GM18502 (cell line): Measurements from ENCODE around the gene NOX3.
A peak's percentile ranks its signal among the peaks of the same experiment; 100 is the strongest.

Experiments
- ATAC-seq: cut with Tn5 transposase; IDR thresholded peaks from one replicate; pipeline ENCODE4 v1.9.1; 2021; ENCODE audit warnings: mild to moderate bottlenecking; ENCODE audit not compliant: unreplicated experiment, poor library complexity

Gene NOX3

DNA sequence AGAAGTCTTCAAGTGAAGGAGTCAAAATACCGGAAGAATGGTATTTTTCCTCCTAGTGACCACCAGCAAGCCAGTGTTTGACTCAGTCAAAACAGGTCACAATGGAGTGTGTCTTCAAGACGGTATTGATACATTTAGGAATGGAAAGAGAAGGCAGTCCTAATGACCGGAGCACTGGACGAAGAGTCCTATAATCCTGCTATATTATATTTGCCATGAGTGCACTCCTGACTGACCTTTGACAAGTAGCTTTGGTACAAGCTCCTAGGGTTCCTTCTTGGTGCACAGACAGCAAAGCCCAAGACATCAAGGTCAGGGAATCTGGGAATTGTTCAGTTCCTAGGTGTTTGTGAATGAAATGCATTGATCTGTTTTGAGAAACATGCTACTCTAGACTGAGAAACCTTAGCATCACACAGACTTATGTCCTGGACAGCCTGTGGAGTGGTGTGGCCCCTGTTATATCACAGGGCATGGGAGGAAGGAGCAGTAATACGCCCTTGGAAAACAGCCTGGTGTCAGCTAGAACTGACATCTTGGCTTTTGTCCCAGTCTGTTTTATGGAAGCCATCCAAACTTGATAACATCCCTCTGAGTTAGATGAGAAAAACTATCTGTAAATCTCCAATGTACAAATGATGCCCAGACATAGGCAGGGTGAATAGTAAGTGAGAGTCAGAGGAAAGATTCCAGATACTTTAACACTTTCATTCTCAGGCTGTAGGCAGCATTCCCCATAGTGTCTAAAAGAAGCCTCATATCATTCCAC lies 18.5 kb downstream of the NOX3 start:
- ATAC-seq = no peak

DNA sequence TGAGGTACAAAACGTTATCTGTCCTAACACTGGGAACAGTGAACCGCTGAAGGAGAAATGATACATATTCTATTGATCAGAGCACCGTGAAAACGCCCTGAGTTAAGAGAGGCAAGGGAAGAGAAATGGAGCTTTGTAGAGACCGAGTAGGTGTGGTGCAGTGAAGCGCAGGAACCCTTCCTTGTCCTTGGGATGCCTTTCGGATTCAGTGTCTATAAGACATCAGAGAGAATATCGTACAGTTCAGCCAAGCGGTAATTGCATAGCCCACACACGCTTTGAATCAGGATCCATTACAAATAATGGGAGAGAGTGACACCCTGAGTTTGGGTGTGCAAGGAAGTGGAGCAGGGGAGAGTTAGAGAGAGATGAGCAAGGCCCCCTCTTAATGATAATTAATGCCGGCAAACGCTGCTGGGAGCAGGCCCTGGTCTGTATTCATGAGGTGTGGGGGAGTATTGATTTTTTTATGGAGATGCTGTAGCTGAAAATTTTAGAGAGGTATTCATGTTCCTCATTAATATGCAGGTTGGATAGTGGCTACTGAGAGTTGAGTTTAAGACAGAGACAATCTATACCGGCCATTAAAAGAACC lies 20.7 kb downstream of the NOX3 start:
- ATAC-seq = no peak

DNA sequence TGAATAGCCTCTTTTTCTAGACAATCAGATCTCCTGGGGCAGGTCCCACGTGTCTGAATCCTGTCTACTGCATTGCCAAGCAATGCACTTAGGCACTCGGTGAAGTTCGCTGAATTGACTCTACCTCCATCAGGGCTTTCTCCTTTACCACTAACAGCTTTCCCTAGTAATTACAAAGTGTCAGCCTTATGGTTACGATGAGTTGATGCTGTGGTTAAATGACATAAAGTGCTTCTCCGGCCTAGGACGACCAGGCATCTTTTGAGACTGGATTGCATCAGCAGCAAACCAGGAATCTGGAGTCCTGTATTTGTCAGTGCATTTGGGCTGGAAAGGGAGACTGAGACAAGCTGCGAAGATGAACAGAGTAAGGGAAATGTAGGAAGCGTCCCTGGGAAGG lies 21.5 kb downstream of the NOX3 start:
- no peak for ATAC-seq

DNA sequence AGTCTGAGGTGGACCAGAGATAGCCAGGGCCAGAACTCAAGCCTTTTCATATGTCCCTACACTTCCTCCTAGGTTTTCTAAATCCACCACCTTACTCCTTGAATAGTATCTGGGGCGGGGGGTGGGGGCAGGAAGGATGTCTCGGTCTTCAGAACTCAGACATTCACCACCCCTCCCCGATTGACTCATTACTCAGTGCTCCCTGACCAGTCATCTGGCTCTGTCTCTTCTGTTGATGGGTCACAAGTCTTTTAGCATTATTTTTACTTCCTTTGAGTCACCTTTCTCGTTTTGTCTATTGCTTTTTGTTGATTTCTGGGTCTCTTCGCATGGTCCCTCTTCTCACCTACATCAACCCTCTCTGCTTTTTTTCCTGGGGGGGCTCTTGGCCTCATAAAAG lies 23.3 kb downstream of the NOX3 start:
- ATAC-seq = no peak

DNA sequence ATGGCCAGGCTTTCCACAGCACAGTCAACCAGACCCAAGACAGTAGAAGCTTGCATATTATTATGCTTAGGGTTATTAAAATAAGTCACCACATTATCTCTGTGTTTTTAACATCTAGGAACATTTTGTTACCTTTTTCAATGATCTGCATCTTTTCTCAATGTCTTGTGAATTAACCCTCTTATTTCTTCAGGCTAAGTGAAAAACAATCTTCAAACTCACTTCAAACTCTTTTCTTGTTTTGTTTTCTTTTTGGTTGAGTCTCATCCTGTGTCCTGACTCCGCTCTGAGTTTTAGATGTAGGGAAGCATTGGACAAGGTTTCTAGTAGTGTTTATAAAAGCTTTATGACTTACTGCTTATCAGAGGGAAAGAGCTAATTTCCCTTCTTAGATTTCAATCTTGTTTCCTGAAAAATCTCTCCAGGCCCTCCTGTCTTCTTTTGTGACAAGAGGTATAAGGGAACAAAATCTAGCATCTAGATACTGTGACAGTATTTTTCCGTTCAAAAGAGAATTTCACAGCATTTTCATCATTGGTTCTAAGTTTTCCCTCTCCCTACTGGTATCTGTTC lies 26.2 kb downstream of the NOX3 start:
- no peak for ATAC-seq

DNA sequence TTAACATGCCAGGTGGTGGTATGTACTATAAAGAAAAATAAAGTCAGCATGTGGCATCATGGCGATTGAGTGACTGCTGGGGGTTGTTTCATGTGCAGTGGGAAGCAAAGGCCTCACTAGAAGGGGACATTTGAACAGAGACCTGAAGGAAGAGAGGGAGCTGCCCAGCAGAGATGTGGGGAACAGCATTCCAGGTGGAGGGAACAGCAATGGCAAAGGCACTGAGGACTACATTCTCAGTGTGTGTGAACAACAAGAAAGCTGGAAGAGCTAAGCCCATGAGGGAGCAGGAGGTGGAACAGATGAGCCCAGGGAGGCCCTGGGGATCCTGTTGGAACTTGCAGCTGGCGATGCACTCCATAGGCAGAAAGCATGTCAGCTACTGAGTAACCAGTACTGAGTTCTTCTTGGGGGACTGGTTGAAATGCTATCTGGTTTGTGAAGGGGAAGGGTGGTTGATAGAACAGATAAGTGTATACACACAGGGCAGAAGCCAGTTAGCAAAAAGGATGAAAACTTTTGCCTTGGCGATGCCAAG lies 29.2 kb downstream of the NOX3 start:
- no peak for ATAC-seq

DNA sequence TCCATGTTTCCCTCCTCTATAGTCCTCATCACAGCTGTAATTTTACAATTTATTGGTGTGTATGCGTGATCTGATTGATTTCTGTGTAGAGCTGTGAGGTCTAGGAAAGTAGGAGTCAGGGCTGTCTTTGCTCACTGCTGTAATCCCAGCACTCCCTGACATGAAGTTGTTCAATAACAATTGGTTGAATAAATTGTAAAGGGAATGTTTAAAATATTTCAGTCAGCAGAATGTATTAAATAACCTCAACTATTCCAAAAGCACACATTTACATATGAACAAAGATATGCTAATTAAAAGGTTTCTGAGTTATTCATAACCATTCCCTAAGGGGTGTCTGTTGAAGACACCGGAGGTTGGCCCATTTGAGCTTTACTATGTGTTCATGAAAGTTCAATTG lies 31.5 kb downstream of the NOX3 start:
- no peak for ATAC-seq

DNA sequence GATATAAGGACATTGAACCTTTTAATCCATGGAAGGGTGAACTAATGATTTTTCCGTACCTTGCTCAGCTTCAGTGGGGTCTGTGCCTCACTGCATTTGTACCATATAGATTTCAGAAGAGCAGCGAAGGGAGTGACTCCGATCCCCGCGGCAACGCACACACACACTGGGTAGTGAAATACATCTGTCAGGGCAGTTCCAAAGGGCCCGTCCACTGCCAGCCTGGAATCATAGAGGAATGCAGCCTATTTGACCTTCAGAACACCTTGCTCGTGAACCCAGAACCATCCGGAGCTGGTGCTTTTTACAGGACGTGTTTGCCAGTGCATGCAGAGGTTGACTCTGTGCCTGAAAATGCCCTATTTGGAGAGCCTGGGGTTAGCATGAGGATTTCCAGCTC lies 33.0 kb downstream of the NOX3 start:
- no peak for ATAC-seq

DNA sequence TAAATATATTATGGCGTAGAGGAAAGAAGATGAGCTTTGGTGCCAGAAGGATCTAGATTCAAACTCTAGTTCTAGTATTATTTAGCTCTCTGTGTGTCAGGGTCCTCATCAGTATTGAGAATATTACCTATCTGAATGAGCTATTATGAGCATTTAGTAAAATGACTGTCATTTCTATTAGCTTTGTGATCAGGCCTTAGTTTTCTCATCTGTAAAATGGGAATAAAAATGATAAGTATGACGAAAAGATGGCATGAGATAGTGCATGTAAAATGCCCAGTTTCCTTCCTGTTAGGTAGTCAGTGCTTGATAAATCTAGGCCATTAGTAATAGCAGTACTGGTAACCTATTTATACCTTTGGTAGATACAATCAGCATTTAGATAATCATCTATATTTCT lies 35.1 kb downstream of the NOX3 start:
- ATAC-seq = no peak

DNA sequence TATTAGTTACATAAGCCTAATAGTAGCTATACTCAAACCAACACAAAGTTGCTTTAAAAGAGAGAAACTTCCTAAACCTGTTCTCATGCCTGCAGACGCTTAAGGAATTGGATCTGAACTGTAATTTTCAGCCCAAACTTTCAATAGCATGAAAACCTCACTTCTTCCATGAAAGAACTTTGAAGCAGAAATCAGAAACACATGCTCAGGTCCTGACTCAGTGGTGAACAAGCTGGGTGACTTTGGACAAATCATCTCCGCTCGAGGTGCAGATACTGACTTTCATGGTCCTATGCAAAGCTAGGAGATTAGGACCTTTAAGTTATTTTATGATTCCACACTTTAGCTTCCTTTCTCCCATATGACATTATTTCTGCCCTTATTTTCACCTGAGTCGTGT lies 36.5 kb downstream of the NOX3 start:
- ATAC-seq = no peak

DNA sequence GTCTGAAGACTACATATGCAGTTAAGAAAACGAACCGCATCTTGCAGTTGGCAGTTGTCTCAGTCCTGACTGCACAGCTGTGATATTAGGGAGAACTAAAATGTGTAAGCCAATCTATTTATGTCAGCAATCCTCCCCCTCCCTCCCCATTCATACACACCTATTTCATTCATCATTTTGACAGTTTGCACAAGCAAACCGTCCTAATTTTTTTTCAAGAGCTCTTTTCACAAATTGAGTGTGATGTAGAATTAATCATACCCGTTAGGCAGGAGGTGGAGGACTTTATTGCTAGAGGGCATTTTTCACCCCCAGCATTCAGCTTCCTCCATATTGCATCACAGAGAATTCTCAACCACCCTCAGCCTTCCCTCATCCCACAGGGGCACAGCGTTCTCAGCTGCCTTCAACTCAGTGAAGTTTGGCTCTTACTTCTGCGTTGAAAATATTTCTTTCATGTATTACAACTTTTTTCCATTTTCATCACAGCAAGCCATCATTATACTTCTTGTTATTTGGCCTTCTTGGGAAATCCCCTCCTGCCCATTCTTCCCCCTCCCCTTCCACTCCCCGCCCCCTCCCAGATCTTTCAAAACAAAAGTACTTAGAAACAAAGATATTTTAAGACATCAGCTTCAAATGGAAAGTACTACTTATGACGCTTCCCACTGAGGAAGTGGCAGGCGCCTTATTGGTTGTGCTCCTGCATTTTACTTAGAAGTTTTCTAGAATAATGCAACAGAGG lies 37.5 kb downstream of the NOX3 start:
- peak; percentile 66 for ATAC-seq

DNA sequence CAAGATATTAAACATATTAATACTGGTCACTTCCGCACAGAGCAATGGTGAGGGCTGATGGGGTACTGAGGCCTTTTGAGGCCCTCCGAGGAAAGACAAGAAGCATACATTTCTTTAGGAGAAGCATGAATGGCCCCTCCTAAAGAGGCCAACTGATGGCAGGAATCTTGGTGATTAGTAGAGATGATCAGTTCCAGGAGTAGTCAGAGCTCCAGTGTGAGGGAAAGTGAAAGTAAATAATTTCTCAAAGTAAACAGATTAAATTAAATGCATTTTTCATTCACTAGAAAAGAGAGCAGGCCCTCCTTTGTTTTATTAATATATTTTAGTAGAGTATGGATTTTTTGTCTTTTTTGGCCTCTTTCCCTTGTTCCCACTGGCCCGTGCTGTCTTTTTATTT lies 38.2 kb downstream of the NOX3 start:
- no peak for ATAC-seq

DNA sequence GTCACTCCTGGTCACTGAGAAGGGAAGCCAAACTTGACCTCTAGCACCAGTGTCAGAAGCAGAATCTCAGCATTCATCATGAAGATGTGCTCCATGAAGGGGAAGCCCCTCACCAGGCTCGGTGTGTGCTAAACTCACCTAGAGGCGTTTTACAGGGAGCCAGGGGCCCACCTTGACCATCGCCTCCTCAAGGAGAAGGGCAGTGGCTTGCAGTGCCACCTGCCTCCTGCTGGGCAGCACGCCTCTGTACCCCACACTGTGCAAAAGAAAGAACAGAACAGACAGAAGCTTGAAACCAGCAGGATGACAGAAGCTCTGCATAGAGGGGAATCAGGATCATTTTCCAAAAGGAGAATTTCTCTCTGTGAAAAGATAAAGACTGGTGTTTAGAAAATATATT lies 39.7 kb downstream of the NOX3 start:
- ATAC-seq = no peak

DNA sequence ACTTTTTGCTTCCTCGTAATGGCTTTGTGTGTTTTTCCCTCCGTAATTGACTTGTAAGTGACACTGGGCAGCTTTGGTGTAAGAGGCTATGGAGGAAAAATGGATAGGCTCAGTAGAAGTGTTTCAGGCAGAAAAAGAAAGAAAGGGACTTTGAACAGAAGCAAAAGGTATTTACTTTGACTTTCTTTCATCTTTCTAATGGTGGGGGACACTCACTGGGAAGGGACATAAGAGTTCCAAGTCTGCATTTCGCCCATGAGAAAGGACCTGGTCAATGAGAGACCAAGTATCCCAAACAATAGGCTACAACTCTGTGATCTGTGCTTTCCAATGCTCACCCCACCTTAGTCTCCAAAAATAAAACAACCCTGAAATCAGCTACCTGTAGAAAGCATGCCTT lies 41.6 kb downstream of the NOX3 start:
- no peak for ATAC-seq

DNA sequence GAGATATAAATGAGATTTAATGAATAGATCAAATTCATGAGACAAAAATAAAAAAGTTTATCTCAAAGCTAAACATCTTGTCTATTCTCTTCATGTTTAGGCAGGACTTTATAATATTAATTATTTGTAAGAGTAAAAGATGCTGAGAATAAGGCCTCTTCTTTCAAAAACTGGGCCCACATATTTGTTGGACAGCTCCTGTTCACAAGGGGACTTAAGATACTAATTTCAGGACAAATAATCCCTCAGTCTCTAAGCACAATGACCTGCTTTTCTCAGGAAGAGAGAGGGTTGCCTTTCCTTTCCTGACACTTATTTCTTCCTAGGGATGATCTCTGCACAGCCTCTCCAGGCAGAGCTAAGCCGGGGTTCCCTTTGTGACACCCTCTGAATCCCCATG lies 43.3 kb downstream of the NOX3 start:
- no peak for ATAC-seq

DNA sequence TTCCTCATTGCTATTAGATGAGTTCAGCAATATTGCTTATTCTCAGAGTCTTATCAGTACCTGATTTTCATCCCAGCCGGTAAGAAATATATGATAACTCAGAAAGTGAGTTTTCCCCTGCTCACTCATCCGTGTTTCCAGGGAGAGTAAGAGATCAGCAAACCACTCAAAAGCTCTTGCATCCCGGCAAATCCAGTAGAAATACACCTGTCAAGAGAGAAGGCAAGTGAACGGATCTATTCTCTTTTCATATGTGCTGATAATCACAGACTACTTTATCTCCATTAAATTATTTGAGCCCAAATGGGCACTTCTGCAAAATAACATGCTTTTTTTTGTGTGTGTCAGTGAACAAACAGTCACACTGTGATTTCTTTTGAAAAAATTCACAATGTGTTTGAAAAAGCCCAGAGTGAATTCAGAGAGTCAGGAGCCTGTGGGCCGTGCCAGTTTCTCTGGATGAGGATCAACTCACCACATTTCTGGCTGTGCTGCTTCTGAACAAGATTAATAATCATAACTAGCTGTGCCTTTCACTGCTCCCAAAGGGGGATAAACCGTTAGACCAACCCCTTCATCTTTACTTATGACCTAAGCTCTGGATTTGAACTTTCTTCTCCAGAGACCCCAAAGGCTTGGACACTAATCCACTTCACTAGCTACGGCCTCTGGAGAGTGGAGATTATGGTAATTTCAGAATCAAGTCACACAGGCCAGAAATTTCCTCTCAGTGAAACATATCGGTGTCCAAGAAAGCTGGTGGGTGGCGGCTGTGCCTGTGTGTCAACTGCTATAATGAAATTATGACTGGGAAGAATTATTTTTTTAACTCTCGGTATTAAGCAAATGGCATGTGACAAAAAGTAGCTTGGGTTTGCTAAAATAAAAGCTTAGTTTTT lies 44.2 kb downstream of the NOX3 start:
- ATAC-seq = no peak

DNA sequence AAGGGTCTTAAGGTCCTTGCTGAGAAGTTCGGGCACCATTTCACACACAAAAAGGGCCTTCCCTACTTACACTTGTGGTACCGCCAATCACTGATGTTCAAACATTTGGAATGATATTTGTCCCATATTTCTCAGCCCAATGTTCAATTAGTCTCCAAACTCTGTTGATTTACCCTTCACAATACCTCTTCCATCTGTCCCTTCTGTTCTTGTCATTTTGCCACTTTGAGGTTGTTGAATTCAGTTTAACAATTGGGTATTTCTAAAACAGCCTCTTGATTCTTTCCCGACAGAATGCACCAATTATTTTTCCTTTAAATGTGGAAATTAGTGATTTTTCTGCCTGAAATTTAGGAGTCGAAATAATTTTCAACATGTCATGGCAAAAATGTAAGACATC lies 46.2 kb downstream of the NOX3 start:
- ATAC-seq = no peak

DNA sequence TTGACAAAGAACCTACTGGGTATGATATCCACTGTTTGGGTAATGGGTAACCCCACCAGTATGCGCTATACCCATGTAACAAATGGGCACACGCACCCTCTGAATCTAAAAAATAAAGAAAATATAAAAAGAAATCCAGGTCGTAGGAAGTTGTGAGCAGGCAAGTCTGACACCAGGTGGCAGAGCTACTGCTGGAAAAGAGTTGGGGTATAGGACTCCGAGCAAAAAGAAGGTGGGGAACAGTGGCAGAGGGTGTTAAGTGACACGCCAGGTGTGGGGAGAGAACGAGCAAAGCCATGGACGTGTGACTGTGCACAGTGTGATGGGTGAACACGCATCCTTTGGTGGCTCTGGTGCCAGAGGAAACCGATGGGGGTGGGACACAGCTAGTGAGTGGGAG lies 46.7 kb downstream of the NOX3 start:
- no peak for ATAC-seq

DNA sequence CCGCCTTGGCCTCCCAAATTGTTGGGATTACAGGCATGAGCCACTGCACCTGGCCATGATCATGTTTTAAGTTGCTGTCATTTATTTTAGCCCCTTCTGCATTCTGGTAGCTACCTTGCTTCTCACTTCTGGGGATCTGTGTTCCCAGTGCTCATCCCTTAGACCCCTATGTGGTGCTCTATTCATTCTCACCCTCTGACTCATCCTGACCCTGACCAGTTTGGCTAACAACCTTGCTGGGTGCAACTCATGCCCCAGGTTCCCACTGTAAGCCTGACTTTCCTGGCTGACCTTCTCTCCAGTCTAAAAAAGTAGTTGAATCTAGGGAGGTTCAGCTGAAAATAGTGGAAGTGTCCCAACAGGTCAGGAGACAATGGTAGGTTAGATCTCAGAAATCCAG lies 47.4 kb downstream of the NOX3 start:
- ATAC-seq = no peak

DNA sequence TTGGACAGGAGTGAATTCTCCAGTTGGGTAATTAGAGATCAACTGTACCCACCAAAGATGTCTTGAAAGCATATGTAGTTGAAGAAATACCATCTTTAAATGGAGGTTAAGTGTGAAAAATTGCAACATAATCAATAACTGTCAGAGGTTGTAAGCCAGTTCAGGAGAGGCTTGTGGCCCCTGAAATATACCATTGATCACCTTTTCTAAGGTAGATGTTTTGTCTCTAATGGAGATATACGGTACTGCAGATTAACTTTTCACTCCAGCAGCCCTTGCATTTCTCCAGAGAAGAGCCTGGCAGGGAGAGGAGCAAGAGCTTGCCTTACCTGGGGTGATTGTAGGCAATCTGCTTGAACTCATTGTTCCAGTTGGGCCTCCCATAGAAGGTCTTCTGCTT lies 48.8 kb downstream of the NOX3 start:
- no peak for ATAC-seq
